Measurements from ENCODE around the gene WDR91.

DNA sequence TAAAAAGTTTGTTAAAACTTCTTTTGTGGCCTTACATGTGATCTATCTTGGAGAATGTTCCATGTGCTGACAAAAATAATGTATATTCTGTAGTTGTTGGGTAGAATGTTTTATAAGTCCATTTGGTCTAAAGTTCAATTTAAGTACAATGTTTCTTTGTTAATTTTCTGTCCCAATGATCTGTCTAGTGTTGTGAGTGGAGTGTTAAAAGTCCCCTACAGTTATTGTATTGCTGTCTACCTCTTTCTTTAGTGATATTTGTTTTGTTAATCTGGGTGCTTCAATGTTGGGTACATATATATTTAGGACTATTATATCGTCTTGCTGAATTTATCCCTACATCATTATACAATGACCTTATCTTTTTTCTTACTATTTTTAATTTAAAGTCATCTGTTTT lies 56.6 kb downstream of the WDR91 start:
- TF ChIP-seq ZNF274 (IDR thresholded peaks at IDR 0.05; ENCODE audit: low read depth, low read length), result no peak
- no peak for TF ChIP-seq YY1 (IDR thresholded peaks at IDR 0.05; ENCODE audit: insufficient read depth, insufficient read length)
- TF ChIP-seq SUZ12 (IDR thresholded peaks at IDR 0.05; ENCODE audit: extremely low read depth, insufficient read depth, insufficient read length), result no peak

All from NT2/D1 (cell line).